ENCODE results near the gene MIB2. TPM values are rescaled to one million over a fixed set of nuclear protein-coding genes. Genes with fewer than 3 reads are reported as not detected.

Gene MIB2
- total RNA-seq, 2 experiments from 2014 or later: 58.3 to 59.4 TPM

- Histone ChIP-seq H3K4me1 (ENCODE audit: insufficient read depth, low read length) (peaks cover 34% of the 10 kb centered on the region), H3K4me3 (ENCODE audit: low read length) (no peak overlapping the region), H3K27me3 (ENCODE audit: control insufficient read depth in 1 of 2, insufficient read depth in 2 of 2, low read length in 2 of 2) (no peaks in the 10 kb centered on the region), H3K9me3 (ENCODE audit: control insufficient read depth in 1 of 2, insufficient read depth in 1 of 2, low read length in 2 of 2) (no peaks in the 10 kb centered on the region), H3K27ac (ENCODE audit: low read depth in 1 of 2, low read length in 2 of 2) (no peak overlapping the region), H3K36me3 (ENCODE audit: insufficient read depth, low read length) (no peaks in the 10 kb centered on the region)
- H3K4me1 Mint-ChIP-seq (ENCODE audit: low read depth): peaks cover 17% of the 10 kb centered on the region
- TF ChIP-seq CTCF (IDR thresholded peaks at IDR 0.05): no peak
- CTCF ChIA-PET: interaction anchor here (1.6 kb wide), 1 partner anchor 29 kb away, joined by 4 read pairs; no protein-coding TSS in a partner anchor
- ATAC-seq (ENCODE audit: poor library complexity): no peak
- POLR2A ChIA-PET: interaction anchor here (0.6 to 3.4 kb wide), 4 partner anchors 11 to 98 kb away, joined by 3 to 22 read pairs (median 5); partner anchors contain the start of gene MIB2
- DNase-seq: peak in 1 of 14 experiments; percentile 14
- no peak overlapping the region for H3K4me3 Mint-ChIP-seq
- no peaks in the 10 kb centered on the region for H3K36me3 Mint-ChIP-seq (ENCODE audit: low read depth)
- intact Hi-C loops (cut with DNase I, micrococcal nuclease): no loop called here
- H3K27ac Mint-ChIP-seq: peak overlapping the region; percentile 20
- H3K27me3 Mint-ChIP-seq: no peaks in the 10 kb centered on the region
- H3K9me3 Mint-ChIP-seq: no peaks in the 10 kb centered on the region
Observed at GRCh38 chr1:1602968-1603506, 12.3 kb upstream of the MIB2 start.

GRCh38 chr1:1603671-1604373 is 11.5 kb upstream of the MIB2 start:
- ChIA-PET CTCF (interaction anchor here (1.6 kb wide), 1 partner anchor 30 kb away, joined by 4 read pairs; no protein-coding TSS in a partner anchor), POLR2A (interaction anchor here (0.9 to 1.2 kb wide), 3 partner anchors 10 to 27 kb away, joined by 3 to 5 read pairs (median 4); partner anchors contain the start of gene MIB2)
- Histone ChIP-seq H3K27ac (ENCODE audit: low read depth in 1 of 2, low read length in 2 of 2) (no peak overlapping the region), H3K36me3 (ENCODE audit: insufficient read depth, low read length) (no peaks in the 10 kb centered on the region), H3K27me3 (ENCODE audit: control insufficient read depth in 1 of 2, insufficient read depth in 2 of 2, low read length in 2 of 2) (no peaks in the 10 kb centered on the region), H3K4me3 (ENCODE audit: low read length) (no peak overlapping the region), H3K9me3 (ENCODE audit: control insufficient read depth in 1 of 2, insufficient read depth in 1 of 2, low read length in 2 of 2) (no peaks in the 10 kb centered on the region), H3K4me1 (ENCODE audit: insufficient read depth, low read length) (peaks cover 28% of the 10 kb centered on the region)
- Mint-ChIP-seq H3K4me1 (ENCODE audit: low read depth) (peaks cover 17% of the 10 kb centered on the region), H3K27ac (no peak overlapping the region), H3K27me3 (no peaks in the 10 kb centered on the region), H3K9me3 (no peaks in the 10 kb centered on the region), H3K4me3 (no peak overlapping the region), H3K36me3 (ENCODE audit: low read depth) (no peaks in the 10 kb centered on the region)
- intact Hi-C loops (cut with DNase I, micrococcal nuclease): no loop called here
- DNase-seq (peak in 1 of 14 experiments; percentile 17), ATAC-seq (ENCODE audit: poor library complexity) (no peak)
- no peak for TF ChIP-seq CTCF (IDR thresholded peaks at IDR 0.05)

DNA sequence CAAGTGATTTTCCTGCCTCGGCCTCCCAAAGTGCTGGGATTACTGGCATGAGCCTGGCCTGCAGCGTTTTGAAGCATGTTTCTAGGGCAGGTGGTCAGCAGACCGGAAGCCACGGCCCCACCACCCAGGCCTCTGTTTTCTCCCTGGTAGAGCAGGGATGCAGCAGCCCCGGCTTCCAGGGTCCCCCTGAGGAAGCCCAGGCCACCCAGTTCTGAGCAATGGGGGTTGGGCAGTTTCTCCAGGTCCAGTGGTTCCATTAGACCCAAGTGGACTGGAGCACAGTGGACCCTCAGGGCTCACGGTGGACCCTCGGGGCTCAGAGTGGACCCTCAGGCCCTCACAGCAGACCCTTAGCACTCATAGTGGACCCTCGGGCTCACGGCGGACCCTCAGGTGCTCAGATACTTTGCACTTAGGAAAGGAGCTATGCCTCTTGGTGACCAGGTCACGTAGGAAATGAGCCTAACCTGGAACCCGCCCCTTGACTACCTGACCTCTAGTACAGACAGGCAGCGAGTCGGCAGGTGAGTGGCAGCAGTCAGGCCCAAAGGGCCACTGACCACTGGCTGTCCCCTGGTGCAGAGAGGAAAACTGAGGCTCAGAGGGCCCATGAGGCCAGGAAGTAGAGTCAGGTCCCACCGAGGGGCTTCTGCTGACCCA is 10.8 kb upstream of the MIB2 start:
- no peak overlapping the region for H3K4me3 ChIP-seq (ENCODE audit: low read length)
- POLR2A ChIA-PET: interaction anchor here (0.8 to 1.2 kb wide), 3 partner anchors 9 to 11 kb away, joined by 4 to 5 read pairs (median 4); partner anchors contain the start of gene MIB2
- CTCF ChIA-PET: interaction anchor here (0.6 kb wide), 1 partner anchor 91 kb away, joined by 4 read pairs; no protein-coding TSS in a partner anchor
- Mint-ChIP-seq H3K36me3 (ENCODE audit: low read depth) (no peaks in the 10 kb centered on the region), H3K27ac (peak overlapping the region; percentile 61), H3K27me3 (no peaks in the 10 kb centered on the region), H3K4me3 (no peak overlapping the region), H3K9me3 (no peaks in the 10 kb centered on the region), H3K4me1 (ENCODE audit: low read depth) (peaks cover 17% of the 10 kb centered on the region)
- intact Hi-C loops (cut with DNase I, micrococcal nuclease): no loop called here
- H3K36me3 ChIP-seq (ENCODE audit: insufficient read depth, low read length): no peaks in the 10 kb centered on the region
- no peak for TF ChIP-seq CTCF (IDR thresholded peaks at IDR 0.05)
- peaks cover 23% of the 10 kb centered on the region for H3K4me1 ChIP-seq (ENCODE audit: insufficient read depth, low read length)
- ATAC-seq (ENCODE audit: poor library complexity) (no peak), DNase-seq (peak in 1 of 14 experiments; percentile 20)
- H3K27me3 ChIP-seq (ENCODE audit: control insufficient read depth in 1 of 2, insufficient read depth in 2 of 2, low read length in 2 of 2): no peaks in the 10 kb centered on the region
- H3K27ac ChIP-seq (ENCODE audit: low read depth in 1 of 2, low read length in 2 of 2): no peak overlapping the region
- no peaks in the 10 kb centered on the region for H3K9me3 ChIP-seq (ENCODE audit: control insufficient read depth in 1 of 2, insufficient read depth in 1 of 2, low read length in 2 of 2)

All from CD4-positive, alpha-beta T cell (primary cell).